Parathyroid adenoma (tissue), 2 donors: ENCODE measurements around the gene DGKK.

Experiments used
- H2AFZ ChIP-seq: fragments of 300-600 bp; sonication (generic); one replicate; pipeline ENCODE4 v1.7.0; 2017; ENCODE audit warnings: antibody characterized with exemption, mild to moderate bottlenecking
- H3K27ac ChIP-seq: fragments of 300-600 bp; sonication (generic); one replicate; pipeline ENCODE4 v1.7.0; 2017
- H3K27me3 ChIP-seq: fragments of 300-600 bp; sonication (generic); one replicate; pipeline ENCODE4 v1.7.0; 2017; ENCODE audit warnings: low read length; ENCODE audit not compliant: control insufficient read depth, insufficient read depth
- H3K36me3 ChIP-seq: fragments of 300-600 bp; sonication (generic); one replicate; pipeline ENCODE4 v1.7.0; 2017; ENCODE audit warnings: low read length; ENCODE audit not compliant: control insufficient read depth, insufficient read depth
- H3K4me1 ChIP-seq: fragments of 300-600 bp; sonication (generic); one replicate; pipeline ENCODE4 v1.7.0; 2017; ENCODE audit warnings: control low read depth
- H3K4me2 ChIP-seq: fragments of 300-600 bp; sonication (generic); one replicate; pipeline ENCODE4 v1.7.0; 2017; ENCODE audit warnings: low read length
- H3K4me3 ChIP-seq: fragments of 300-600 bp; sonication (generic); one replicate; pipeline ENCODE4 v1.7.0; 2017; ENCODE audit warnings: low read depth, low read length
- H3K79me2 ChIP-seq: fragments of 300-600 bp; sonication (generic); one replicate; pipeline ENCODE4 v1.7.0; 2017; ENCODE audit warnings: control low read depth
- H3K9ac ChIP-seq: fragments of 300-600 bp; sonication (generic); one replicate; pipeline ENCODE4 v1.7.0; 2017; ENCODE audit warnings: mild to moderate bottlenecking
- H3K9me3 ChIP-seq: fragments of 300-600 bp; sonication (generic); one replicate; pipeline ENCODE4 v1.7.0; 2017; ENCODE audit warnings: low read length; ENCODE audit not compliant: control insufficient read depth
- CTCF ChIP-seq: fragments of 300-600 bp; sonication (generic); IDR thresholded peaks from one replicate; pipeline ENCODE4 v1.7.0; 2017; ENCODE audit warnings: antibody characterized with exemption, mild to moderate bottlenecking
- donor health status: primary hyperparathyroidism.

The DGKK gene

DNA sequence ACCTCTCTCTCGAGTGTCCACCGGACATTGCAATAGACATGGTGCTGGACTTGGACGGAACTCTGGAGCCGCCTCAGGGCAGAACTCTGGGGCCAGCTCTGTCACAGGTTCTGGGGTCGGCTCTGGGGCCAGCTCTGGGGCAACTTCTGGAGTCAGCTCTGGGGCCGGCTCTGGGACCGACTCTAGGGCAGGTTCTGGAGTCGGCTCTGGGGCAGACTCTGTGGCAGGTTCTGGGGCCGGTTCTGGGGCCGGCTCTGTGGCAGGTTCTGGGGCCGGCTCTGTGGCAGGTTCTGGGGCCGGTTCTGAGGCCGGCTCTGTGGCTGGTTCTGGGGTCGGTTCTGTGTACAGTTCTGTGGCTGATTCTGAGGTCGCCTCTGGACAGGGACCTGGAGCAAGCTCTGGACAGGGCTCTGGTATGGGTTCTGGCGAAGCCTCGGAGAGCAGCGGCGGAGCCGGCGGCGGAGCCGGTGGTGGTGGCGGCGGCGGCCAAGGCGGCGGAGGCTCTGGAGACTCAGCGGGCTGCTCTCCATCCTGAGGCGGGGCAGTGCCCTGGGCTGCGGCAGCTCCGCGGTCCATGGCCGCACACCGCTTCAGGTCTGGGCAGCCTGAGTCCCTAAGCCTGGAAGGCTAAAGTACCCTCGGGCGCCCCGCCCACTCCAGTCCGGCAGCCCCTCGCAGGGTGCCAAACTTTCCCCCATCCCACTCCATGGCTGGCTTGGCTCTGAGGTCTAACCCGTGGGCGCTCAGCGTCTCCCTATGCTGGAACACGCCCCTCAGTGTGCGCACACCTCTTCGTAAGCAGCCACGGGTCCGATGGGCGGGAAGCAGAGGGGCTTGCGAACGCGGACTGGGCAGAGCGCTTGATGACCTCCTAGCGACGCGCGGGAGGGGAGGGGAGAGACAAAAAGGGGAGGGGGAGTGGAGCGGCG is at the start of gene DGKK:
Gene DGKK (minus strand): TSS at position 723 of the 929 bp plus-strand sequence. CDS start 147 bp downstream, at position 576.
- no peak within 1 kb of the TSS for H3K27ac ChIP-seq
- H3K79me2 ChIP-seq, result no peaks in the 10 kb centered on the region
- H3K4me1 ChIP-seq, result no peaks in the 10 kb centered on the region
- no peaks in the 10 kb centered on the region for H3K9me3 ChIP-seq
- no peaks in the 10 kb centered on the region for H3K36me3 ChIP-seq
- no peak for TF ChIP-seq CTCF
- no peak within 1 kb of the TSS for H3K9ac ChIP-seq
- no peaks in the 10 kb centered on the region for H3K27me3 ChIP-seq
- no peak within 1 kb of the TSS for H2AFZ ChIP-seq
- H3K4me3 ChIP-seq, result no peak within 1 kb of the TSS
- no peak within 1 kb of the TSS for H3K4me2 ChIP-seq

- H3K27ac ChIP-seq, result no peak overlapping the region
- no peaks in the 10 kb centered on the region for H3K9me3 ChIP-seq
- no peaks in the 10 kb centered on the region for H3K79me2 ChIP-seq
- TF ChIP-seq CTCF, result no peak
- H3K9ac ChIP-seq, result no peak overlapping the region
- no peaks in the 10 kb centered on the region for H3K4me1 ChIP-seq
- no peak overlapping the region for H3K4me2 ChIP-seq
- H3K27me3 ChIP-seq, result no peaks in the 10 kb centered on the region
- no peak overlapping the region for H3K4me3 ChIP-seq
- H2AFZ ChIP-seq, result no peak overlapping the region
- no peaks in the 10 kb centered on the region for H3K36me3 ChIP-seq
Observed at GRCh38 chrX:50514811-50515210, 44.2 kb upstream of the DGKK start.

- Histone ChIP-seq H2AFZ (no peak overlapping the region), H3K4me3 (no peak overlapping the region), H3K27ac (no peak overlapping the region), H3K4me2 (no peak overlapping the region), H3K9me3 (no peaks in the 10 kb centered on the region), H3K79me2 (no peaks in the 10 kb centered on the region), H3K9ac (no peak overlapping the region), H3K4me1 (no peaks in the 10 kb centered on the region), H3K36me3 (no peaks in the 10 kb centered on the region), H3K27me3 (no peaks in the 10 kb centered on the region)
- no peak for TF ChIP-seq CTCF
Observed at GRCh38 chrX:50497114-50497513, 26.5 kb upstream of the DGKK start.

- Histone ChIP-seq H3K4me2 (no peak overlapping the region), H3K36me3 (no peaks in the 10 kb centered on the region), H3K4me3 (no peak overlapping the region), H3K9ac (no peak overlapping the region), H3K79me2 (no peaks in the 10 kb centered on the region), H3K27ac (no peak overlapping the region), H3K9me3 (no peaks in the 10 kb centered on the region), H2AFZ (no peak overlapping the region), H3K27me3 (no peaks in the 10 kb centered on the region), H3K4me1 (no peaks in the 10 kb centered on the region)
- TF ChIP-seq CTCF, result no peak
Observed at GRCh38 chrX:50495616-50496015, 25.0 kb upstream of the DGKK start.

- no peak overlapping the region for H3K27ac ChIP-seq
- H3K4me3 ChIP-seq, result no peak overlapping the region
- H3K9me3 ChIP-seq, result no peaks in the 10 kb centered on the region
- H3K27me3 ChIP-seq, result no peaks in the 10 kb centered on the region
- H3K79me2 ChIP-seq, result no peaks in the 10 kb centered on the region
- H3K4me2 ChIP-seq, result no peak overlapping the region
- no peak overlapping the region for H2AFZ ChIP-seq
- TF ChIP-seq CTCF, result no peak
- H3K36me3 ChIP-seq, result no peaks in the 10 kb centered on the region
- no peak overlapping the region for H3K9ac ChIP-seq
- no peaks in the 10 kb centered on the region for H3K4me1 ChIP-seq
Observed at GRCh38 chrX:50492720-50493119, 22.1 kb upstream of the DGKK start.
